ENCODE data around the gene CDK4.

DNA sequence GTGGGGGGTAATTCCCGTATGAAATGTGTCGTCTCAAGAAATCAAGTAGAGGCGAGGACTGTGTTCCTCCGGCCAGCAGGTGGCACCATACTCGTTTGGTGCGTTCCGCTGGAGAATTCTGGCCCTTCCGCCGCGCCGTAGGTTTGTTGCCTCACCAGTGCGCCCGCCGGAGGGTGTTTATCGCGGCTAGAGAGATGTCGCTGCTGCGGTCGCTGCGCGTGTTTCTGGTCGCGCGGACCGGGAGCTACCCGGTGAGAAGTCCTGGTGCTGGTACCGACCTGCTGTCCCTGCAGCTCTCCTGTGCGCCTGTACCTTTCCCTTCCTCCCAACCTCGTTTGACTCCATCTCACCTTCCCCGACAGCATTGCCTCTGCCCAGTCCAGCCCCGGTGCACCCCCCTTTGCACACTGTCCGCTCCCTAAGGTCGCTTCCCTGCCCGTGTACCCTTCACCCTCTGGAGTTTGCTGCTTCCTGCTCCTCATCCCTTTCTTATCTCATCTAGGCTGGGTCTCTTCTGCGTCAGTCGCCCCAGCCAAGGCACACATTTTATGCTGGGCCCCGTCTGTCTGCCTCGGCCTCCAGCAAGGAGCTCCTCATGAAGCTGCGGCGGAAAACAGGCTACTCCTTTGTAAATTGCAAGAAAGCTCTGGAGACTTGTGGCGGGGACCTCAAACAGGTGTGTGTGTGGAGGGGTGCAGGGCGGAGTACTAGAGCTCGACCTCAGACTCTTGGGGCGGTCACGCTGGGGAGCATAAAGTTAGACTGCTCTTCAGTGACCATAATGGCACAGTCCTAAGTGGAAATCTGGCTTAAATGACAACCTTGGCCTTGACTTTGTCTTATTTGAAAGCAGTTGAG, 30.7 kb upstream of the CDK4 start, which contains the start of gene TSFM:
- TF ChIP-seq, protein P1, sequence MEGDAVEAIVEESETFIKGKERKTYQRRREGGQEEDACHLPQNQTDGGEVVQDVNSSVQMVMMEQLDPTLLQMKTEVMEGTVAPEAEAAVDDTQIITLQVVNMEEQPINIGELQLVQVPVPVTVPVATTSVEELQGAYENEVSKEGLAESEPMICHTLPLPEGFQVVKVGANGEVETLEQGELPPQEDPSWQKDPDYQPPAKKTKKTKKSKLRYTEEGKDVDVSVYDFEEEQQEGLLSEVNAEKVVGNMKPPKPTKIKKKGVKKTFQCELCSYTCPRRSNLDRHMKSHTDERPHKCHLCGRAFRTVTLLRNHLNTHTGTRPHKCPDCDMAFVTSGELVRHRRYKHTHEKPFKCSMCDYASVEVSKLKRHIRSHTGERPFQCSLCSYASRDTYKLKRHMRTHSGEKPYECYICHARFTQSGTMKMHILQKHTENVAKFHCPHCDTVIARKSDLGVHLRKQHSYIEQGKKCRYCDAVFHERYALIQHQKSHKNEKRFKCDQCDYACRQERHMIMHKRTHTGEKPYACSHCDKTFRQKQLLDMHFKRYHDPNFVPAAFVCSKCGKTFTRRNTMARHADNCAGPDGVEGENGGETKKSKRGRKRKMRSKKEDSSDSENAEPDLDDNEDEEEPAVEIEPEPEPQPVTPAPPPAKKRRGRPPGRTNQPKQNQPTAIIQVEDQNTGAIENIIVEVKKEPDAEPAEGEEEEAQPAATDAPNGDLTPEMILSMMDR (IDR thresholded peaks at IDR 0.05): peak in 6 of 7 experiments; percentile 86 to 99 (median 90)
- TF ChIP-seq POLR2AphosphoS5 (IDR thresholded peaks at IDR 0.05) (peak; percentile 92 to 98 (median 93)), EP300 (IDR thresholded peaks at IDR 0.05) (peak; percentile 36), POLR2A (IDR thresholded peaks at IDR 0.05) (peak in 1 of 4 donors; percentile 5)

Data from stomach (tissue), 4 donors.